GM18526 (cell line): Measurements from ENCODE around the gene SOHLH1.

Experiments
- POLR2A ChIP-seq: IDR thresholded peaks from 3 replicates; pipeline ENCODE4 v1.6.1; 2011; ENCODE audit not compliant: insufficient read length; ENCODE audit errors: extremely low read depth

The SOHLH1 gene

GRCh38 chr9:135699440-135699839 lies at the start of gene SOHLH1:
Gene SOHLH1 (minus strand): TSS chr9:135699481. CDS start chr9:135699467, 14 bp downstream.
- TF ChIP-seq POLR2A = no peak

- TF ChIP-seq POLR2A = no peak
Observed at GRCh38 chr9:135748676-135749075, 49.4 kb upstream of the SOHLH1 start.

- TF ChIP-seq POLR2A = no peak
Observed at GRCh38 chr9:135747311-135747710, 48.0 kb upstream of the SOHLH1 start.

- TF ChIP-seq POLR2A = no peak
Observed at GRCh38 chr9:135746565-135746964, 47.3 kb upstream of the SOHLH1 start.

GRCh38 chr9:135745686-135746324 lies 46.5 kb upstream of the SOHLH1 start:
- TF ChIP-seq POLR2A = no peak

GRCh38 chr9:135745189-135745588 lies 45.9 kb upstream of the SOHLH1 start:
- no peak for TF ChIP-seq POLR2A

GRCh38 chr9:135744333-135745070 lies 45.2 kb upstream of the SOHLH1 start:
- no peak for TF ChIP-seq POLR2A

GRCh38 chr9:135743546-135744332 lies 44.5 kb upstream of the SOHLH1 start:
- TF ChIP-seq POLR2A = no peak

GRCh38 chr9:135743021-135743420 lies 43.7 kb upstream of the SOHLH1 start:
- no peak for TF ChIP-seq POLR2A

- TF ChIP-seq POLR2A = no peak
Observed at GRCh38 chr9:135741276-135742219, 42.3 kb upstream of the SOHLH1 start.

GRCh38 chr9:135739271-135740220 lies 40.3 kb upstream of the SOHLH1 start:
- no peak for TF ChIP-seq POLR2A

- TF ChIP-seq POLR2A = no peak
Observed at GRCh38 chr9:135737840-135738521, 38.7 kb upstream of the SOHLH1 start.

- no peak for TF ChIP-seq POLR2A
Observed at GRCh38 chr9:135736979-135737839, 37.9 kb upstream of the SOHLH1 start.
